HG02885 (cell line): ENCODE data around the gene AHNAK2.
"Not testable (repeated sequence)": the region's sequence is repeated elsewhere in the genome, so short reads cannot be mapped to it uniquely, and the experiment has no call there.

Experiments
- ATAC-seq: cut with Tn5 transposase; IDR thresholded peaks from one replicate; pipeline ENCODE4 v1.9.1; 2021; ENCODE audit warnings: mild to moderate bottlenecking; ENCODE audit not compliant: unreplicated experiment, poor library complexity

The AHNAK2 gene

GRCh38 chr14:104891121-104891551, 87.0 kb downstream of the AHNAK2 start:
- no peak for ATAC-seq

- not testable (repeated sequence) for ATAC-seq
Measured at GRCh38 chr14:104890292-104890691, 87.9 kb downstream of the AHNAK2 start.

GRCh38 chr14:104889375-104889757, 88.8 kb downstream of the AHNAK2 start:
- ATAC-seq, result no peak

GRCh38 chr14:104888489-104889374, 89.4 kb downstream of the AHNAK2 start:
- no peak for ATAC-seq

GRCh38 chr14:104887623-104888488, 90.3 kb downstream of the AHNAK2 start:
- no peak for ATAC-seq
